Femur (tissue), 1 donor: Measurements from ENCODE around the gene ZFHX3.

ENCODE experiments used
- DNase-seq: peaks from one replicate; pipeline ENCODE4 v3.0.0-alpha.2; 2017

ZFHX3 gene

GRCh38 chr16:73054813-73055482 lies 7.0 kb upstream of the ZFHX3 start:
- no peak for DNase-seq

- no peak for DNase-seq
Measured at GRCh38 chr16:73054498-73054812, 6.5 kb upstream of the ZFHX3 start.

- DNase-seq: no peak
Measured at GRCh38 chr16:73054125-73054484, 6.2 kb upstream of the ZFHX3 start.

GRCh38 chr16:73053364-73054124 lies 5.6 kb upstream of the ZFHX3 start:
- DNase-seq: no peak

- no peak for DNase-seq
Measured at GRCh38 chr16:73053038-73053363, 5.1 kb upstream of the ZFHX3 start.

- no peak for DNase-seq
Measured at GRCh38 chr16:73052576-73052975, 4.6 kb upstream of the ZFHX3 start.

- DNase-seq: no peak
Measured at GRCh38 chr16:73051961-73052360, 4.0 kb upstream of the ZFHX3 start.

- no peak for DNase-seq
Measured at GRCh38 chr16:73051226-73051625, 3.3 kb upstream of the ZFHX3 start.

GRCh38 chr16:73050201-73051099 lies 2.5 kb upstream of the ZFHX3 start:
- no peak for DNase-seq

GRCh38 chr16:73049511-73049910 lies 1.6 kb upstream of the ZFHX3 start:
- DNase-seq: no peak

GRCh38 chr16:73049091-73049490 lies 1.2 kb upstream of the ZFHX3 start:
- no peak for DNase-seq

GRCh38 chr16:73048292-73049080 lies 558 bp upstream of the ZFHX3 start:
- DNase-seq: peak; percentile 66

- no peak for DNase-seq
Measured at GRCh38 chr16:73047221-73047535, 750 bp downstream of the ZFHX3 start.

GRCh38 chr16:73046849-73047214 lies 1.1 kb downstream of the ZFHX3 start:
- no peak for DNase-seq

GRCh38 chr16:73046202-73046848 lies 1.6 kb downstream of the ZFHX3 start:
- DNase-seq: no peak

GRCh38 chr16:73043828-73044467 lies 4.0 kb downstream of the ZFHX3 start:
- no peak for DNase-seq

- DNase-seq: no peak
Measured at GRCh38 chr16:73042807-73043206, 5.1 kb downstream of the ZFHX3 start.

- DNase-seq: no peak
Measured at GRCh38 chr16:73041676-73042075, 6.3 kb downstream of the ZFHX3 start.

- no peak for DNase-seq
Measured at GRCh38 chr16:73040735-73041402, 7.1 kb downstream of the ZFHX3 start.

- no peak for DNase-seq
Measured at GRCh38 chr16:73040136-73040535, 7.8 kb downstream of the ZFHX3 start.

- no peak for DNase-seq
Measured at GRCh38 chr16:73037845-73038570, 9.9 kb downstream of the ZFHX3 start.
